ENCODE results near the gene PALMD.

PALMD gene, protein sequence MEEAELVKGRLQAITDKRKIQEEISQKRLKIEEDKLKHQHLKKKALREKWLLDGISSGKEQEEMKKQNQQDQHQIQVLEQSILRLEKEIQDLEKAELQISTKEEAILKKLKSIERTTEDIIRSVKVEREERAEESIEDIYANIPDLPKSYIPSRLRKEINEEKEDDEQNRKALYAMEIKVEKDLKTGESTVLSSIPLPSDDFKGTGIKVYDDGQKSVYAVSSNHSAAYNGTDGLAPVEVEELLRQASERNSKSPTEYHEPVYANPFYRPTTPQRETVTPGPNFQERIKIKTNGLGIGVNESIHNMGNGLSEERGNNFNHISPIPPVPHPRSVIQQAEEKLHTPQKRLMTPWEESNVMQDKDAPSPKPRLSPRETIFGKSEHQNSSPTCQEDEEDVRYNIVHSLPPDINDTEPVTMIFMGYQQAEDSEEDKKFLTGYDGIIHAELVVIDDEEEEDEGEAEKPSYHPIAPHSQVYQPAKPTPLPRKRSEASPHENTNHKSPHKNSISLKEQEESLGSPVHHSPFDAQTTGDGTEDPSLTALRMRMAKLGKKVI

DNA sequence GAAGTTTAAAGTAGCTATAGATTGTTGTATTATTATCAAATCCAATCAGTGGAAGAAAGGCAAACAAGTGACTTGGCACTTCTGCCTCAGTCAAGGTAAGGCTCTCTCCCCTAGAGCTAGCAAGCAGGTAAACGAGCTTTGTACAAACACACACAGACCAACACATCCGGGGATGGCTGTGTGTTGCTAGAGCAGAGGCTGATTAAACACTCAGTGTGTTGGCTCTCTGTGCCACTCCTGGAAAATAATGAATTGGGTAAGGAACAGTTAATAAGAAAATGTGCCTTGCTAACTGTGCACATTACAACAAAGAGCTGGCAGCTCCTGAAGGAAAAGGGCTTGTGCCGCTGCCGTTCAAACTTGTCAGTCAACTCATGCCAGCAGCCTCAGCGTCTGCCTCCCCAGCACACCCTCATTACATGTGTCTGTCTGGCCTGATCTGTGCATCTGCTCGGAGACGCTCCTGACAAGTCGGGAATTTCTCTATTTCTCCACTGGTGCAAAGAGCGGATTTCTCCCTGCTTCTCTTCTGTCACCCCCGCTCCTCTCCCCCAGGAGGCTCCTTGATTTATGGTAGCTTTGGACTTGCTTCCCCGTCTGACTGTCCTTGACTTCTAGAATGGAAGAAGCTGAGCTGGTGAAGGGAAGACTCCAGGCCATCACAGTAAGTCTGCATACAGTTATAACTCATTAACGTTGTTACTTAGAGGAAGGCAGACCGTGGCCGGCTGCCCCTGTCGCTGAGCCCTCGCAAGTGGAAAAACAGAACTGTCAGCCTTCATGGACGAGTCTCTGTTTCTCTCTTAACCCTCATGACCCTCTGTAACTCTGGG lies at the start of gene PALMD:
Gene PALMD, plus strand, starts transcription at position 415 of the 833 bp plus-strand sequence. Its CDS starts 205 bp downstream, at position 620.
- DNase-seq (ENCODE audit: low spot score): no peak

DNA sequence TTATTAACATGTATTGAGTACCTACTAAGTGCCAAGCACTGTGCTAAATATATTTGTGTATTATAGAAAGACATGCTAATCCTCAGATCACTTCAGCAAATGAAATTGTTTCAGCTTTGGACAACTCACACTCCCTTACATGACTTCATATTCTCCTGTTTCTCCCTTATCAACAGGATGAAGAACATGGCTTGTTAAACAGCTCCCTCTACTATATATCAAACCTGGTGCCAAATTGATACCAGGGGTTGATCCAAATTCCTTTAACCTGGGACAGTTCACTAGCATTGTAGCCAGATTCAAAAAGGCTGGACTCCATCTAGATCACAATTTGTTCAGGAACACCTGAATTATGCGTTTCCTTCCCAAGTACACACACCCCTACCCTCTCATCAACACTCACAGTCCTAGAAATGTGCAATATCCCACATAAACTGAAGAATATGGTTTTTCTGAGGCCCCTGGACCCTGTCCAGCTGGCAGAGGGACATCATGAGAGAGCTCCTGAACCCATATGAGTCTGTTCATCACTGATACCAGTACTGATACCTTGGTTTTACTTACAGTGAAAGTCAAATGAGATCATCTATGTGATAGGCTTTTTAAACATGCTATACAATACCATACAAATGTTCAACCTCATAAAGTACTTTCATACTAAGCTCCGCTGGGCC lies 47.0 kb upstream of the PALMD start:
- no peak for DNase-seq (ENCODE audit: low spot score)

GRCh38 chr1:99599678-99600175 lies 46.2 kb upstream of the PALMD start:
- no peak for DNase-seq (ENCODE audit: low spot score)

- no peak for DNase-seq (ENCODE audit: low spot score)
Observed at GRCh38 chr1:99600782-99601181, 45.1 kb upstream of the PALMD start.

GRCh38 chr1:99601208-99601607 lies 44.7 kb upstream of the PALMD start:
- DNase-seq (ENCODE audit: low spot score): no peak

GRCh38 chr1:99601709-99602403 lies 44.1 kb upstream of the PALMD start:
- no peak for DNase-seq (ENCODE audit: low spot score)

GRCh38 chr1:99602404-99602969 lies 43.4 kb upstream of the PALMD start:
- no peak for DNase-seq (ENCODE audit: low spot score)

DNA sequence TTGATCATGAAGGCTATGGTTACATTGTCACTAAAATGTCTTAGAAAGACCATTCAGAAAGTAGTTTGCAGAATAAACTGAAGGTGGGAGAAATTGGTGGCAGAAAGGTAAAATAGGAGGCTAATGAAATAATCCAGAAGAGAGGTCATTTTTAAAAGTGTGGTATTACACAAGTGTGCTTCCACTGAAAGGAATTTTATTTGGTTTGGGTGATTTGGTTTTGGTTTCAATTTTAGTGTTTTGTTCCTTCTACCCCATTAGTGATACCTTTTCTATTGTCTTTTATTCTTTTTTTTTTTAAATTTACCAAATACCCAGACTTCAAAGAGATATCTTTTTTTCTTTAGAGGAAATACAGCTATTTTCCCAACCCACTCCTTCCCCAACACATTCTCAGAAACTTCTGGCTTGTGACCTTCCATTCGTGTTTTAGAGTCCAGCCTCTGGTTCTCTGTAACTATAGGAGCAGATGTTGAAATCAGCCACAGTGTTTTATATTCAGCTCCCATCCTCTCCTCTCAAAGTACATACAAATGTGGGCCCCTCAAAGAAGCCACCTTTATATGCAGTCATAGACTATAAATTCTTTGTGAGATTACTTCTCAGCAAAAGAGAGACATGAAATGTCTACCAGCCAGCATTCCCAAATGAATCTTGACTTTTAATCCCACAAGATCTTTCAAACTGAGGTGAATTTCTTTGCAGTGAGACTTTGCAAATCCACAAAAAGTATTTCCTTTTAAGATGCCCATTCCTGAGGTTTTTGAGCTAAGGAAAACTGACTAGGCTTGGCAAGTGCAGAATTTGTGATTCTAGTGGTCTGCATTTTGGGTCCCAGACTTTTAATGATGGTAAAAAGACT lies 42.0 kb upstream of the PALMD start:
- no peak for DNase-seq (ENCODE audit: low spot score)

DNA sequence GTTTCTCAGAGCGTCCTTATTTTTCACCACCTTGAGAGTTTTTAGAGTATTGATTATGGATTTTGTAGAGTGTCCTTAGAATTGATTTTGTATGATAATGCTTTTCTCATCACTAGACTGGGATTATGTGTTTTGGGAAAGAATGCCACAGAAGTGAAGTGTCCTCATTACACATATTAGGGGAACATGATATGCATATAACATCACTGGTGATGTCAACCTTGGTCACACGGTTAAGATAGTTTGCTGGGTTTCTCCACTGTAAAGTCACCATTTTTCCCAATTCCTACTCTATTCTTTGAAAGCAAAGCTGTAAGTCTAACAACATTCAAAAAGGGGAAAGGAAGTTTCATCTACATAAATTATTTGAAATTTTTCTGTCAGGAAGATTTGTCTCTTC lies 39.6 kb upstream of the PALMD start:
- no peak for DNase-seq (ENCODE audit: low spot score)

DNA sequence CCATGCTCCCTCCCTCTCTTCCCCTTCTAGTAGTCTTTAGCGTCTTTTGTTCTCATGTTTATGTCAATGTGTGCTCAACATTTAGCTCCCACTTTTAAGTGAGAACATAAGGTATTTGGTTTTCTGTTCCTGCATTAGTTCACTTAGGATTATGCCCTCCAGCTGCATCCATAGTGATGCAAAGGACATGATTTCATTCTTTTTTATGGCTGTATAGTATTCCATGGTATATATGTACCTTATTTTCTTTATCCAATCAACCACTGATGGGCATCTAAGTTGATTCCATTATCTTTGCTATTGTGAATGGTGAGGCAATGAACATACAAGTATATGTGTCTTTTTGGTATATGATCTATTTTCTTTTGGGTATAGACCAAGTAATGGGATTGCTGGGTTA lies 38.3 kb upstream of the PALMD start:
- no peak for DNase-seq (ENCODE audit: low spot score)

GRCh38 chr1:99608058-99608457 lies 37.9 kb upstream of the PALMD start:
- DNase-seq (ENCODE audit: low spot score): no peak

GRCh38 chr1:99613716-99614115 lies 32.2 kb upstream of the PALMD start:
- DNase-seq (ENCODE audit: low spot score): no peak

DNA sequence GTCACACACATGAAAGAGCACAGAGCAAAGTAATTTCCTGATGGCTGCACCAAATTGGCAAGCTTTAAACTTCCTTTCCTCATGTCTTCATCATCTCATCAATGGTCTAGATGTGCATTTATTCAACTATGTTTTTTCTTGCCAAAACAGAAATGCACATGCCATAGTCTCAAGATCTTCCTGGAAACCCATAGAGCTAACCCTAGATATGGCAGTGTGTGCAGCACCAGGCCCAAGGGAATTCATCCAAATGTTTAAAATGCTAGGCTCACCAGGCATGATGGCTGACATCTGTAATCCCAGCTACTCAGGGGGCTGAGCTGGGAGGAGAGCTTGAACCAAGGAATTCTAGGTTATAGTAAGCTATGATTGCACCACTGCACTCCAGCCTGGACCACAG lies 31.2 kb upstream of the PALMD start:
- DNase-seq (ENCODE audit: low spot score): no peak

GRCh38 chr1:99619583-99619982 lies 26.3 kb upstream of the PALMD start:
- no peak for DNase-seq (ENCODE audit: low spot score)

DNA sequence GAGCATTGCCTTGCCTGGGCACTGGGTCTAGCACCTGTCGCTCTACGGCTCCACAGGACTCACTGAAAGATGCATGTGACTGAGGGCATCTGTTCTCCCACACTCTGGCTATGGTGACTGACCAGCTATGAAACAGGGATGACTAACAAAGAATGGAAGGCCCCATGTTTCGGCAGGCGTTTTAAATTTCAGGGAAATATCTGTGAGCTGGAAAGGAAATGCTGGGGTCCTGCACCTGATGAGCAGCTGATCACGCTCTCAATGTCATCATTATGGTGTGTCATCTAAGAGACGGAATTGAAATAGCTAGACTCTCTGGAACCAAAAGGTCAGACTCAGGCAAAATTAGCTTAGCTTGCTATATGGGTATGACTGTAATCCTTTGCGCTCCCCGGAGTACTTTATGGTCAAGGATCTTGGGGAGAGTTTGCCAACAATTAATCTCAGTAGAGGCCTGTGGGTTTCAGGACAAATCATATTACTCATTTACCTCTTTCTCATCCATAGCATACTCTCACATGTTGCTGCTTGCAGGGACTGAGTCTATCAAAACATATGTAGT lies 24.5 kb upstream of the PALMD start:
- DNase-seq (ENCODE audit: low spot score): no peak

DNA sequence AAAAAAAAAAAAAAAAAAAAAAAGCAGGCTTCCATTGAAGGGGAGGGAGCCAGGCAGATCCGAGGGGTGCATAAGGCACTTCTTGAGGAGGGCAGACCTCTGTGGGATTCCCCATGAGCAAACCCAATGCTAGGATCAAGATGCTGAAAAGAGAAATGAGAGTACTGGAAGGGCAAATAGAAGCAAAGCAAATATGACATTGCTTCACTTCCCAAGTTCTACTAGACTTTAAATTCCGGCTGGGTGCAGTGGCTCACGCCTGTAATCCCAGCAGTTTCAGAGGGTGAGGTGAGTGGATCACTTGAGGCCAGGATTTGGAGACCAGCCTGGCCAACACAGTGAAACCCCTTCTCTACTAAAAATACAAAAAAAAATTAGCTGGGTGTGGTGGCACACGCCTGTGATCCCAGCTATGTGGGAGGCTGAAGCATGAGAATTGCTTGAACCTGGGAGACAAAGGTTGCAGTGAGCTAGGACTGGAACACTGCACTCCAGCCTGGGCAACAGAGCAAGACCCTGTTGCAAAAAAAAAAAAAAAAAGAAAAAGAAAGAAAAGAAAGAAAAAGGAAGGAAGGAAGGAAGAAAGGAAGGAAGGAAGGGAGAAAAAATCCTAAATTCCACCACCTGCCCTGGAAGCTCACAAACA lies 23.1 kb upstream of the PALMD start:
- DNase-seq (ENCODE audit: low spot score): no peak

GRCh38 chr1:99623554-99623953 lies 22.4 kb upstream of the PALMD start:
- DNase-seq (ENCODE audit: low spot score): no peak

DNA sequence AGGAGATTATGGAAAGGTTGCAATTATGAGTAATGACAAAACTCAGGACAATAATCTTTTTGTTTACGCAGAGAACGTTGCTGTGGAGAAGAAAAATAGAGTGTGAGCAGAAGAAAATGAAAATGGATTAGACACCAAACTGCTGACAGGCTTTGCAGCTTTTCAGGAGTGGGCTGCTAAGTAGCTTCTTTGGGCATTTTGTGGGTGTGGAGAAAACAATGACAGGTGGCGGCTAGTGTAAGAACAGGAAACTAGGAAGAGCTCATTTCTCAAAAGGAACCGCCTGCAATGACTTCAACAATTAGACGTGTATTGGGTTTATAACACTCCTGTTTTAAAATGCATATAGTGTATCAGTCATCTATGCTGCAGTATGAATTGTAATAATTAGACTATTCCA lies 18.3 kb upstream of the PALMD start:
- DNase-seq (ENCODE audit: low spot score): no peak

DNA sequence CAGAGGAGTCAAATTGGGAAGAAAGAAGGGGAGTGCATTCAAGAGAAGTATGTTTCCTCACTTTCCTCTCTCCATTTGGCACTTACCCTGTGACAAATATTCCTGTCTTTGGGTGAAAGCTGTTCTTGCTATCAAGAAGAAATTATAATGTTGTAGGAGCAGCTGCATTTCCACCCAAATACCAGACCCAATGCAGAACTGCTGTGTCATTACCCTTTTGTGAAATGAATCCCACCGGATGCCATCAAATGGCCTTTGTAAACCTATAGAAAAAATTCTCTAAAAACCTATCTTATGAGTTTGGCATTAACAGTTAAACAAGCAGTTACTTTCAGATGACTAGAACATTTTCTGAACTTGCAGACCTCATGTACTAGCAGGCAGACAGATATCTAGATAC lies 16.7 kb upstream of the PALMD start:
- no peak for DNase-seq (ENCODE audit: low spot score)
